KOPT-K1 (cell line): Measurements from ENCODE around the gene KLHL29.

Experiments
- H3K27ac ChIP-seq: fragments of 200-600 bp; sonication (generic); 2 replicates; pipeline ENCODE4 v1.5.1; 2016; ENCODE audit warnings: antibody characterized with exemption, mild to moderate bottlenecking, low read depth, low read length; ENCODE audit not compliant: poor library complexity, severe bottlenecking
- H3K36me3 ChIP-seq: fragments of 200-600 bp; sonication (generic); 2 replicates; pipeline ENCODE4 v1.5.1; 2017; ENCODE audit warnings: antibody characterized with exemption, mild to moderate bottlenecking, low read length, moderate library complexity; ENCODE audit not compliant: insufficient read depth
- H3K9me3 ChIP-seq: fragments of 200-600 bp; sonication (generic); 2 replicates; pipeline ENCODE4 v1.5.1; 2017; ENCODE audit warnings: antibody characterized with exemption, low read length, mild to moderate bottlenecking; ENCODE audit not compliant: insufficient read depth, poor library complexity, severe bottlenecking

The KLHL29 gene

GRCh38 chr2:23419171-23420090 lies 34.5 kb downstream of the KLHL29 start:
- no peak overlapping the region for H3K27ac ChIP-seq
- H3K9me3 ChIP-seq = no peaks in the 10 kb centered on the region
- no peaks in the 10 kb centered on the region for H3K36me3 ChIP-seq

GRCh38 chr2:23420091-23420839 lies 35.3 kb downstream of the KLHL29 start:
- Histone ChIP-seq H3K36me3 (no peaks in the 10 kb centered on the region), H3K27ac (no peak overlapping the region), H3K9me3 (no peaks in the 10 kb centered on the region)

GRCh38 chr2:23420840-23421476 lies 36.0 kb downstream of the KLHL29 start:
- Histone ChIP-seq H3K36me3 (no peaks in the 10 kb centered on the region), H3K27ac (no peak overlapping the region), H3K9me3 (no peaks in the 10 kb centered on the region)

DNA sequence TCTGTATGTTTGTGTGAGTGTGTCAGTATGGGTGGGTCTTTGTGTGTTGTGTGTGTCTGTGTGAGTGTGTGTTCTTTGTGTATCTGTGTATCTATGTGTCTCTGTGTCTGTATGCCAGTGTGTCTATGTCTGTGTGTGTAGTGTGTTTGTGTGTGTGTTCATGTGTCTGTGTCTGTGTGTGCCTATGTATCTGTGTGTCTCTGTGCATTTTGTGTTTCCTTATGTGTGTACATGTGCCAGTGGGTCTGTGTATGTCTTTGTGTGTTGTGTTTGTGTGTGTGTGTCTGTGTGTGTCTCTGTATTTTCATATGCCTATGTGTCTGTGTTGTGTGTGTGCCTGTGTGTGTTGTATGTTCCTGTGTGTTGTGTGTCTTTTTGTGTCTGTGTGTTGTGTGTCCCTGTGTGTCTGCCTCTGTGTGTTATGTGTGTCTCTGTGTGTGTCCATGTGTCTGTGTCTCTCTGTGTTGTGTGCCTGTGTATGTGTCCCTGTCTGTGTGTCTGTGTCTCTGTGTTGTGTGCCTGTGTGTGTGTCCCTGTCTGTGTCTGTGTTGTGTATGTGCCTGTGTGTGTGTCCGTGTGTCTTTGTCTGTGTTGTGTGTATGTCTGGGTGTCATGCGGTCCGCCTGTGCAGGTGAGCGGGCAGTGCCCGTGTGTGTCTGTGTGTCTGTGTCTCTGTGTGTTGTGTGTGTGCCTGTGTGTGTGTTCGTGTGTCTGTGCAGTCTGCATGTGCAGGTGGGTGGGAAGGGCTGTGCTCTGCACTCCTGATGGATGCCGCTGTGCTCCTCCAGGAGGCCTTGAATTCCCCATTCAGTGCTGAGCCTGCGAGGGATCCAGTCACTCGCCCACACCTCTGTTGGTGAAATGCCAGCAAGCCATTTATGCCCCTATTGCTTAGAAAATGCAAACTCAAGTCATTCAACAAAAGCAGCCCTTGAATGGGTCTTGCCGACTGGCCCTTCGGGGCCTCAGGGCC lies 37.4 kb downstream of the KLHL29 start:
- no peak overlapping the region for H3K27ac ChIP-seq
- H3K36me3 ChIP-seq = no peaks in the 10 kb centered on the region
- H3K9me3 ChIP-seq = no peaks in the 10 kb centered on the region

DNA sequence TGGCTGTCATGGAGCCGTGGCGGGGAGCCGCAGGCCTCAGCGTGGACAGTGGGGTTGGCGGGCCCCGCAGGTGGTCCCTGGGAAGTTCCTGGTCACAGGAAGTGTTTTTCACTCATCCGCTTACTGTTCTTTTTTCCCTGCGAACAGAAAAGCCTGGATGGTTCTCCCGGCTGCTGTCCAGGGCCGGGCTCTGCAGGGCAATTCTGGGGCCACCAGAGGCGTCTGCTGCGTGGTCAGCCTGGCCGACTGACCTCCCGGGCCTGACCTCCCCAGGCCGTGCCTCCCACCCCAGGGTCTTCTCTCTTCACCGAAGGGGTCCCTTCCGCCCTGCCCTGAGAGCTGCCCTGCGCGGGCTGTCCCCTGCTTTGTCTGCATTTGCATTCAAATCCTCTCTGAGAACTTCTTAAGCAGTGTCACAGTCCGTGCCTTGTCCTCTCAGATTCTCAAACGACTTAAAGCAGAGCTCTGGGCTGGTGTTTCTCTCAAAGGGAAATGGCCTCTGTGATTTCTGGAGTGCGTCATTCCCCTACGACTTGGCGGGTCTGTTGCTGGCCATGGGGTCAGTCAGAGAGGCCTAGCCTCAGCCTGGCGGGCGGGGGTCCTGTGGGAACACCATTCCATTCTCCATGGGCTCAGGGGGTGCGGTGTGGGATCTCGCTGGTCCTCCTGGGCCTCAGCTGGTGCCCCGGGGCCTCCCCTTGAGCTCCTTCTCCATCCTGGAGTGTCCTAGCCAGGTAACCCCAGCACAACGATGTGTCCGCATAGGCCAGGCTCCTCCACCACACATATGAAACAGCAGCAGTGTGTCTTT lies 38.3 kb downstream of the KLHL29 start:
- no peaks in the 10 kb centered on the region for H3K9me3 ChIP-seq
- no peaks in the 10 kb centered on the region for H3K36me3 ChIP-seq
- no peak overlapping the region for H3K27ac ChIP-seq

DNA sequence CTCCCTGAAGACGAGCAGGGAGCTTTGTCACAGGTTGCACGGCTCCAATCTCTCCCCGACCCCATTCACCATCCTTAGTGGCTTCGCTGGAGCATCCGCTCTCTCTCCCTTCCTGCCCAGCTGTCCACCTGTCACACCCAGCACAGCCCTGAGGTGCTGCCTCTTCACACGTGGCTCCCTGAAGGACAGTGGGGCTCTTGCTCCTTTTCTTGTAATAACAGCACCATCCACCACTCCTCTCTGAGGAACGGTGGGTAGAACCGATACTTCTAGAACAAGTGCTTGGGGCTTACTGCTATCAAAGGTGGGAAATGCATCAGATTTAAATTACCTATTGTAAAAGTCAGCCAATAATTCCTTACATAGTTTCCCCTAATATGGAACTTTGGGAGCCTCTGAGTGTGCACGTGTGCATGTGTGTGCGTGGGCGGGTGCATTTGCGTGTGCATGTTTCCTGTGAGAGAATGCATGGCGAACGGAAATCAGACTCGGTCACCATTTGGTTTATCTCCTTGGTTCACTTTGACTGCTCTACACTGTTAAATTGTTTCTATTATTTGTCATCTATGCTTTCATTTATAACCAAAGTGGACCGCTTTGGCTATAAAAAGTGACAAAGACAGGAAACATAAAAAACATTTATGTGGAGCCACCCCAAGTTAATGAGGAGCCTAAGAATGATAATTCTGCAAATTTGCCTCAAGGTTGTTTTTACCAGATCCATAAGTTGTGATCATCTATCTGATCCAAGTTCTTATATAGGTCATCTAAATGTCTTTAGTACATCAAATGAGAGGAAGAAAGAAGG lies 39.1 kb downstream of the KLHL29 start:
- Histone ChIP-seq H3K36me3 (no peaks in the 10 kb centered on the region), H3K27ac (no peak overlapping the region), H3K9me3 (no peaks in the 10 kb centered on the region)

- Histone ChIP-seq H3K27ac (no peak overlapping the region), H3K9me3 (no peaks in the 10 kb centered on the region), H3K36me3 (no peaks in the 10 kb centered on the region)
Observed at GRCh38 chr2:23425338-23425871, 40.4 kb downstream of the KLHL29 start.

- no peaks in the 10 kb centered on the region for H3K9me3 ChIP-seq
- no peak overlapping the region for H3K27ac ChIP-seq
- no peaks in the 10 kb centered on the region for H3K36me3 ChIP-seq
Observed at GRCh38 chr2:23425885-23426262, 40.9 kb downstream of the KLHL29 start.

DNA sequence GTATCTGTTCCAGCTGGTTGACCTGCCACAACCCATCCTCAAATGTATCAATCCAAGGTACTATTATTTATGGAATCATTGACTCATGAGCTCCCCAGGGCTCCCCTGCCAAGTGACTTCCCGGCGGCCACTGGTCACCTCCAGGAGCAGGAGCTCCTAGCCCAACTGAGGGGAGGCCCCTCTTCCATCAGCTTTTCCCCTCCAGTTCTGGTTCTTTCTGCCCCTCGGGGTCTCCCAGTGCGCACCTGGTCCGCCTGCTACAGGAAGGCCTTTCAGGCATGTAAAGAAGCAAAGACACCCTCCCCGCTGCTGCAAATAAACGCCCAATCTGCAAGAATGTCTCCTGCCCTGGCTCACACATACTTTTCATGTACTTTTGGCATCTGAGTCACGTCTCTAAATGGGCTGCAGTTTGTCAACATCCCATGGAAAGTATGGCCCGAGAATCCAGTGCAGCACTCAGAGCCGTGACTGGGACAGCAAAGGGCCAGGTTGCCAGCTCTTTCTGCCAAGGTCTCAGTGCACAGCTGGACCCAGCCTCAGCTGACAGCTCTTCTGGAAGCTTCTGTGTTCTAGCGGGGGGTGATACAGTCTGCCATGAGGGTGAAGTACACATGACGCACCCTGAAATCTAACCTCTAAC lies 41.4 kb downstream of the KLHL29 start:
- no peak overlapping the region for H3K27ac ChIP-seq
- no peaks in the 10 kb centered on the region for H3K9me3 ChIP-seq
- H3K36me3 ChIP-seq = no peaks in the 10 kb centered on the region

DNA sequence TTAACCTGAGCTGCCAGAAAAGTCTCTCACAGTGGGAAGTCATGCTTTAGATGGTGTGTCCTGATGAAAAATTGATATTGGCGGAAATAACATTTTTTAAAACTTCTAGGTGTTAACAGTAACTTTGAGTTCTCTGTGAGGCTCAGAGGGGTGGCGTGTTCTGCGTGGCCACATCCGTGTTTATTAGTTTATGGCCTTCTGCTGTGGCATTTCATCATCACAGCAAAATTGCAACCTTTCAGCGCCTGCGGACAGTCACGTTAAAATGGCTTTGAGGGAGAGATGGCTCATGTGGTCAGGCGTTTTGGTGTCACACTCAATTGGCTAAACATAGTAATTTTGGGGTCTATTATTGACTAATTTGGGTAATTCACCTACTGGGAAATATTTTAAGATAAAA lies 42.4 kb downstream of the KLHL29 start:
- no peak overlapping the region for H3K27ac ChIP-seq
- H3K9me3 ChIP-seq = no peaks in the 10 kb centered on the region
- no peaks in the 10 kb centered on the region for H3K36me3 ChIP-seq

DNA sequence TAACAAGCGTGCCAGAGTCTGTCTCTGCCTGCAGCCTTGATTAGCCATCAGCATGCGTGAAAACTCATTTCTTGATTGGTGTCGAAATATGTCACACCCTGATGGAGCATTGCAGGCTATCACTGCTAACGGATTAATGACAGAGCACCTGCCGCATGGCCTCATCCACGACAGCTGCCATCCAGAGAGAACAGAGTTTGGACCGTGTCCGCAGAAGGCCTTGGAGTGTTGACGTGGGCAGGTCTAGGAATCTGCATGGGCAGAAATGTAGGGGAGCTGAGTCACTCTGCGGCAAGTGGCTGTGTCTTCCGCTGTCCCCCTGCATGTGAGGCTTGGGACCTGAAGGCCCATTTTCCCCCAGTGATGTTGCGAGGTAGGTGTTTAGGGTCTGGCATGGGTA lies 43.0 kb downstream of the KLHL29 start:
- no peaks in the 10 kb centered on the region for H3K36me3 ChIP-seq
- no peak overlapping the region for H3K27ac ChIP-seq
- H3K9me3 ChIP-seq = no peaks in the 10 kb centered on the region

DNA sequence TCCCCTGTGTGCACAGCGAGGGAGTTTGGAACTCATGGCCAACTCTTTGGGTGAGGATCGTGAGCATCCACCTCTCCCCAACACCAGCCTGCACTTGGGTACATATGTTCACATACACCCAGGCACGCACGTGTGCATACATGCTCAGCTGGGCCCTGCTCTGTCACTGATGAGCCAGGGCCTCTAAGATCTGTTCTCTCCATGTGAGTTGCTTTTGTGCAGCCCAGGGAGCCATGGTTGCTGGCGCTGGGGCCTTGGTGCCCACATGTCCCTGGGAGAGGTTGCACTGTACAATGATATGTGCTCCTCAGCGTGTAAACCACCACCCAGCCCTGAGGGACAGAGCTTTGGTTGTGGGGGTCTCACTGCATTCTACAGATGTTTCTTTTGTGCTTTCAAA lies 44.1 kb downstream of the KLHL29 start:
- no peaks in the 10 kb centered on the region for H3K9me3 ChIP-seq
- H3K27ac ChIP-seq = no peak overlapping the region
- H3K36me3 ChIP-seq = no peaks in the 10 kb centered on the region

- H3K27ac ChIP-seq = no peak overlapping the region
- no peaks in the 10 kb centered on the region for H3K36me3 ChIP-seq
- H3K9me3 ChIP-seq = no peaks in the 10 kb centered on the region
Observed at GRCh38 chr2:23430263-23430662, 45.3 kb downstream of the KLHL29 start.
